ENCODE measurements around the gene VWF. TPM values are rescaled to one million over a fixed set of nuclear protein-coding genes. Genes with fewer than 3 reads are reported as not detected.

The VWF gene
- total RNA-seq, 2 donors from 2014 or later = 248 to 476 TPM

DNA sequence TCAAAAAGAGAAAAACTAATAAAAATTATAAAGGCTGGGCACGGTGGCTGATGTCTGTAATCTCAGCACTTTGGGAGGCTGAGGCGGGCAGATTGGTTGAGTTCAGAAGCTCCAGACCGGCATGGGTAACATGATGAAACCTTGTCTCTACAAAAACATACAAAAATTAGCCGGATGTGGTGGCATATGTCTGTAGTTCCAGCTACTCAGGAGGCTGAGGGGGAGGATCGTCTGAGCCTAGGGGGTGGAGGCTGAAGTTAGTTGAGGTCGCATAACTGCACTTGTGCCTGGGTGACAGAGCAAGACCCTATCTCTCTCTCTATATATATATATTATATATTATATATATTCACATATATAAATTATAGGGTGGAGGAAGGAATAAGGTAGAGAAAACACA lies 146.9 kb downstream of the VWF start:
- no peaks in the 10 kb centered on the region for H3K4me1 ChIP-seq (ENCODE audit: control insufficient read depth, insufficient read depth, low read length)
- TF ChIP-seq, protein P1, sequence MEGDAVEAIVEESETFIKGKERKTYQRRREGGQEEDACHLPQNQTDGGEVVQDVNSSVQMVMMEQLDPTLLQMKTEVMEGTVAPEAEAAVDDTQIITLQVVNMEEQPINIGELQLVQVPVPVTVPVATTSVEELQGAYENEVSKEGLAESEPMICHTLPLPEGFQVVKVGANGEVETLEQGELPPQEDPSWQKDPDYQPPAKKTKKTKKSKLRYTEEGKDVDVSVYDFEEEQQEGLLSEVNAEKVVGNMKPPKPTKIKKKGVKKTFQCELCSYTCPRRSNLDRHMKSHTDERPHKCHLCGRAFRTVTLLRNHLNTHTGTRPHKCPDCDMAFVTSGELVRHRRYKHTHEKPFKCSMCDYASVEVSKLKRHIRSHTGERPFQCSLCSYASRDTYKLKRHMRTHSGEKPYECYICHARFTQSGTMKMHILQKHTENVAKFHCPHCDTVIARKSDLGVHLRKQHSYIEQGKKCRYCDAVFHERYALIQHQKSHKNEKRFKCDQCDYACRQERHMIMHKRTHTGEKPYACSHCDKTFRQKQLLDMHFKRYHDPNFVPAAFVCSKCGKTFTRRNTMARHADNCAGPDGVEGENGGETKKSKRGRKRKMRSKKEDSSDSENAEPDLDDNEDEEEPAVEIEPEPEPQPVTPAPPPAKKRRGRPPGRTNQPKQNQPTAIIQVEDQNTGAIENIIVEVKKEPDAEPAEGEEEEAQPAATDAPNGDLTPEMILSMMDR (conservative IDR thresholded peaks at IDR 0.05) = no peak
- no peaks in the 10 kb centered on the region for H3K9me3 Mint-ChIP-seq
- H3K27ac ChIP-seq (ENCODE audit: low read depth, low read length) = no peak overlapping the region
- H3K36me3 Mint-ChIP-seq (ENCODE audit: low read depth) = peaks cover 60% of the 10 kb centered on the region
- H3K4me3 ChIP-seq (ENCODE audit: low read length) = no peak overlapping the region
- H3K36me3 ChIP-seq (ENCODE audit: control insufficient read depth, insufficient read depth, low read length) = peaks cover 48% of the 10 kb centered on the region
- H3K9ac ChIP-seq (ENCODE audit: extremely low read depth, low read length, poor library complexity, severe bottlenecking) = no peak overlapping the region
- no peaks in the 10 kb centered on the region for H3K9me3 ChIP-seq (ENCODE audit: control insufficient read depth, low read length)
- H3K27me3 Mint-ChIP-seq (ENCODE audit: insufficient read depth) = no peaks in the 10 kb centered on the region
- peak; percentile 10 for DNase-seq
- no peaks in the 10 kb centered on the region for H3K4me1 Mint-ChIP-seq
- no peak overlapping the region for H3K4me3 Mint-ChIP-seq
- 94 to 100% methylated on average over 4 of the region's 6 CpGs for WGBS, 2 experiments (ENCODE audit: insufficient coverage in 1 of 2, insufficient read length in 1 of 2)
- no peaks in the 10 kb centered on the region for H3K27me3 ChIP-seq (ENCODE audit: control insufficient read depth, insufficient read depth, low read length, poor library complexity, severe bottlenecking)
- no peak overlapping the region for H3K27ac Mint-ChIP-seq

DNA sequence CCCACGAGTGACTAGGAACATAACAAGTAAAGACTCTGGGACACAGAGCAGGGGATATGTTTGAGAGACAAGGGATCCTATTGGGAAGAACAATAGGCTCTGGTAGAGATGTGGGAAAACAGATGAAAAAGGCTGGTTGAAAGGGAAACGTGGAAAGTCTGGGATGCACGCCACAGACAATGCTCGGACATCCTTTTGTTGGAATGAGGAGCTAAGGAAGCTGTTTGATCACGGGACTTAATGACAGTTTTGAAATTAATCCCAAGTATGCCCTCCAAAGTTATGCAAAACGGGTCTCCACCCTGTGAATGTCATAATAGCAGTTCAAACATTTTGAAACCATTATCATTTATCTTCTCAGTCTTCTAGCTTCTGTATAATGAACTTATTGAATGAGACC lies 147.8 kb downstream of the VWF start:
- H3K4me1 Mint-ChIP-seq = no peaks in the 10 kb centered on the region
- Histone ChIP-seq H3K4me1 (ENCODE audit: control insufficient read depth, insufficient read depth, low read length) (no peaks in the 10 kb centered on the region), H3K9ac (ENCODE audit: extremely low read depth, low read length, poor library complexity, severe bottlenecking) (no peak overlapping the region), H3K27ac (ENCODE audit: low read depth, low read length) (no peak overlapping the region), H3K36me3 (ENCODE audit: control insufficient read depth, insufficient read depth, low read length) (peaks cover 42% of the 10 kb centered on the region), H3K27me3 (ENCODE audit: control insufficient read depth, insufficient read depth, low read length, poor library complexity, severe bottlenecking) (no peaks in the 10 kb centered on the region), H3K4me3 (ENCODE audit: low read length) (no peak overlapping the region), H3K9me3 (ENCODE audit: control insufficient read depth, low read length) (no peaks in the 10 kb centered on the region)
- peaks cover 68% of the 10 kb centered on the region for H3K36me3 Mint-ChIP-seq (ENCODE audit: low read depth)
- no peak overlapping the region for H3K27ac Mint-ChIP-seq
- TF ChIP-seq, protein P1 (conservative IDR thresholded peaks at IDR 0.05) = no peak
- H3K9me3 Mint-ChIP-seq = no peaks in the 10 kb centered on the region
- WGBS, 2 experiments (ENCODE audit: insufficient coverage in 1 of 2, insufficient read length in 1 of 2) = 81 to 85% methylated on average over 5 to 6 of the region's 6 CpGs
- no peak overlapping the region for H3K4me3 Mint-ChIP-seq
- DNase-seq = no peak
- H3K27me3 Mint-ChIP-seq (ENCODE audit: insufficient read depth) = no peaks in the 10 kb centered on the region

DNA sequence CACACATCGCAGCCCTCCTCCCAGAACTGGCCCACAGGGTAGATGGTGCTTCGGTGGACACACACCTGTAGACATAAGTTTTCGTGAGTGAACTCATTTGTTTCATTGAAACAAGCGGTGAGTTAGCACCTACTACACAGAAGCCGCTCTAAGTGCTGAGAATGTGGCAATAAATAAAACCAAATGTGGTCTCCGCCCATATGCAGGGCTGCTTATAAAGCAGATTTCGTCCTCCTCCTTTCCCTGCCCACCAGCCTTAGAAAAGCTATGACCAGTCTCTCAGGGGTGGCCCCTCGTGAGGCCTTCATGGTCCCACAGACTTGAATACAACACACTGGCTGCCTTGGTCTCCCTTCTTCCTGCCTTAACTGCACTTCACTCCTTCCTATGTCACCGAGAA lies 148.3 kb downstream of the VWF start:
- no peaks in the 10 kb centered on the region for H3K9me3 Mint-ChIP-seq
- Histone ChIP-seq H3K9me3 (ENCODE audit: control insufficient read depth, low read length) (no peaks in the 10 kb centered on the region), H3K4me1 (ENCODE audit: control insufficient read depth, insufficient read depth, low read length) (no peaks in the 10 kb centered on the region), H3K36me3 (ENCODE audit: control insufficient read depth, insufficient read depth, low read length) (peaks cover 36% of the 10 kb centered on the region), H3K4me3 (ENCODE audit: low read length) (no peak overlapping the region), H3K27me3 (ENCODE audit: control insufficient read depth, insufficient read depth, low read length, poor library complexity, severe bottlenecking) (no peaks in the 10 kb centered on the region), H3K27ac (ENCODE audit: low read depth, low read length) (no peak overlapping the region), H3K9ac (ENCODE audit: extremely low read depth, low read length, poor library complexity, severe bottlenecking) (no peak overlapping the region)
- no peak overlapping the region for H3K4me3 Mint-ChIP-seq
- H3K4me1 Mint-ChIP-seq = no peaks in the 10 kb centered on the region
- WGBS, 2 experiments (ENCODE audit: insufficient coverage in 1 of 2, insufficient read length in 1 of 2) = 93 to 98% methylated on average over 8 to 9 of the region's 9 CpGs
- no peaks in the 10 kb centered on the region for H3K27me3 Mint-ChIP-seq (ENCODE audit: insufficient read depth)
- no peak overlapping the region for H3K27ac Mint-ChIP-seq
- TF ChIP-seq, protein P1 (conservative IDR thresholded peaks at IDR 0.05) = no peak
- peaks cover 74% of the 10 kb centered on the region for H3K36me3 Mint-ChIP-seq (ENCODE audit: low read depth)
- peak; percentile 26 for DNase-seq
